ENCODE results near the gene THEM5.

Gene THEM5

DNA sequence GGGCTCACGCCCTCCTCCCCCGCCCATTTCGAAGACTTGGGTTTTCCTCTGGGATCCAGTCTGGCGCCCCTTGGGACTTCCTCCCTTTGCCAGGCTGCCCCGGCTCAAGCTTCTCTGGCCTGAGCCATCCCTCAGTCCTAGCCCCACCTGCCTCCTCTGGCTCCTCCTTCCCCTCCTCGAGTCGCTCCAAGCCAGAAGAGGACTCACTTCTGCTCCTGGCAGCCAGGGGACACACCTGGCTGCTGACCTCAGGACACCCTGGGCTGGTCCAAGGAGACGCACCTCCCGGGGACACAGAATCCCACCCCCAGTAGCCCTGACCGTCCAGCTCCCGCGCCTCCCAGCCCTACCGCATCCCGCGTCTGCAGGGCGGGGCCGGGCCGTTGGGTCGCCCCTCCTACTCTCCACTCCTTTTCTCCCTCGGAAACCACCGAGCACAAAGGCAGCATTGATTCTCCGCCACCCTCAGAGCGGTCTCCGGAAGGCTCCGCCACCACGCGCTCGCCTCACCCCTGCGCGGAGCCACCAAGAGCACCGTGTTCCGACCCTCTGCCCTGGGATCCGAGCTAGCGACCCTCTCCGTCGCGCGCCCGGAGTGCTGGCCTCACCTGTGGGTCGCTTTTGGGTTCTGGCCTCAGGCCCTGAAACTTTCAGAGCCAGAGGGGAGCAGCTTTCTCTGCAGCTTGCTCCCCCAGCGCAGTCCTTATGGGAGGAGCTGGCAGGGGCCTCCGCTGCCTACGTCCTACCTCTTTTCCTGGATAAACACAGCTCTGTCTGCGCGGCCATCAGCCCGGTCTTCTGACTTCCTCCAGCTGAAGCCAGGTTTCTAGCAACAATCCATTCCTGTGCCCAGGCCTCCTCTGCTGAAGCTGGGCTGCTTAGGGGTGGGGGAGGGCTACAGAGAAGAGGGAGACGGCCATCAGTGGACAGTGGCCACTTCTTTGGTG lies 13.8 kb downstream of the THEM5 start, which contains the start of gene C2CD4D:
Gene C2CD4D, minus strand, starts transcription at position 364 of the 947 bp plus-strand sequence. CDS start 831 bp downstream, outside the sequence.
- ATAC-seq (peak; percentile 62), DNase-seq (peak; percentile 76)

DNA sequence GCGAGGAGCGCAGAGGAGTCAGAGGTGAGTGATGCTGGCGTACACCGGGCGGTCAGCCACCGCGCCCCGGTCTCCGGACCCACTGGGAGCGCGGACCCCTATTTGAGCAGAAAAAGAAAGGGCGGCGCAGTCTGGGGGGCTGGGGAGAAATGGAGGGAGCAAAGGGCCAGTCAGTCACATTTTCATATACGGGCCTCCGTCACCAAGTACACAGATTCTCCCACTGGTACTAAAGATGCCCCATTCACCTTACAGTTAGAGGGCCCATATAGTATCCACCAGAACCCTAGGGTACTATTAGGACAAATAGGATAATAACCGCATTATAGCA lies 14.5 kb downstream of the THEM5 start:
- ATAC-seq (no peak), DNase-seq (no peak)

DNA sequence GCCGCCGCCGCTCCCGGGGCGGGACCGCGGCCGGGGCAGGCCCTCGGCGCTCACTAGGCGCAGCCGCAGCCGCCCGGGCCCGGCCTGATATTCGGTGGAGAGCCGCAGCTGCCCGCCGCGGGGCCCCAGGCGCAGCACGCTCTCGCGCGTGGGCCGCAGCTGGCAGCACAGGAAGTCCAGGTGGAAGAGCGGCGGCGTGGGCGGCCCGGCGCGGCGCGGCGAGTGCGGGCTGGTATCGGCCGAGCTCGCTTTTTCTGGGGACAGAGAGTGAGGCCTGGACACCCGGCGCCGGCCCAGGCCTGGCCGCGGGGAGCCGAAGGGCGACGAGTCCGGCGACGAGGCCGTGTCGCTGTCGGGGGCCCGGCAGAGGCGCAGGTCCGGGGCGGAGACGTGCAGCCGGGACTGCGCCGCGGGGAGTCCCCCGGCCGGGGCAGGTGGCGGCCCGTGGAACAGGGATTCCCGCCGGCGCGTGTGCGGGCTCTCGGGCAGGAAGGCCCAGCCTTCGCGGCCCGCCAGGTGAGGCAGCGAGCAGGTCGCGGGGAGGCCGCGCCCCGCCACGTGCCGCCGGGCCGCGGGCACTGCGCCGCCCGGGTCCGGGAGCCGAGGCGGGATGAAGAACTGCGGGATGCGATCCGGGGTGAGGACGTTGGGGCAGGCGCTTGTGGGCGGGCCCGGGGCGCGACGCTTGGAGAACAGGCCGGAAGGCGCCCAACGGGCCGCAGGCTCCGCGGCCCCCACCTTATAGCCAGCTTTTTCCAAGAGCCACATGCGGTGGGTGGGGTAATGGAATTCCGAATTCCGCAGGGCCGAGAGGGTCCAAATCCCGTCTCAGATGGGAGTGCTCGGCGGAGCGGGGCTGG lies 15.1 kb downstream of the THEM5 start:
- ATAC-seq = no peak
- peak; percentile 57 for DNase-seq

DNA sequence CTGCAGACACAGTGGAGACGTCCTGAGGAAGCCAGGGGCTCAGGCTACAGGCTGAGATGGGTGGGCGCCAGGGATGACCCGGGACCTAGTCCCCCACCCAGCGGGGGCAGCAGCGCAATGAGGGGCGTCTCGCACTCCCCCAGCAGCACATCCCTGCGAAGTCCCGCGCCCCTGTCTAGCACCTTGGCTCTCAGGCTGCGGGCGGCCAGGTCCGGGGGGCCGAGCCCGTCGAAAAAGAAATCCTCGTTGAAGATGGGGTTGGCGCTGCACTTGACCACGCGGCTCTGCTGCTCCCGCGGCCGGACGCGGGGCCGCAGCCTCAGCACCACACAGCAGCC lies 15.7 kb downstream of the THEM5 start:
- no peak for ATAC-seq
- no peak for DNase-seq

DNA sequence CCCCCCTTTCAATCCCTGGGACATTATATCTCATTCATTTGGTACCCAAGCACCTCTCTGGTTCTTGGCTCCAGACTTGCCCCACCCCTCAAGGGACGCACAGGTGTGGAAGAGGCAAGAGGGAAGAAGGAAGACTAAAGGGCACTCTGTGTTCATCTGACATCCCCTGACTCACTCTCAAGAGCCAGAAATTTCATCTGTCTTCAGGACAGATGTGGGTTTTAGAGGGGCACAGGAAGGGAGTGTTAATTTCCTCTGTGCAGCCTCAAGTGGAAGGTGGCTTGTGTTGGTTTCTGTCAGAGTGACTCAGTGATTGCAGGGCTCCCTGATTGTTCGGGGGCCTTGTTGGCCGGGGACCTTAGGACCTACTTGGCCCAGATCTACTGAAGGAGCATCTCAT lies 16.3 kb downstream of the THEM5 start:
- DNase-seq = peak; percentile 44
- peak; percentile 58 for ATAC-seq

- ATAC-seq = no peak
These were observed 17.9 kb downstream of the THEM5 start for GRCh38 chr1:151835596-151835995.

GRCh38 chr1:151834239-151834638 lies 19.3 kb downstream of the THEM5 start:
- ATAC-seq (peak; percentile 16), DNase-seq (no peak)

More at GRCh38 chr1:151835596-151835995, 17.9 kb downstream of the THEM5 start:
- DNase-seq = no peak

GRCh38 chr1:151833172-151833900 lies 20.2 kb downstream of the THEM5 start:
- no peak for ATAC-seq
- DNase-seq = no peak

DNA sequence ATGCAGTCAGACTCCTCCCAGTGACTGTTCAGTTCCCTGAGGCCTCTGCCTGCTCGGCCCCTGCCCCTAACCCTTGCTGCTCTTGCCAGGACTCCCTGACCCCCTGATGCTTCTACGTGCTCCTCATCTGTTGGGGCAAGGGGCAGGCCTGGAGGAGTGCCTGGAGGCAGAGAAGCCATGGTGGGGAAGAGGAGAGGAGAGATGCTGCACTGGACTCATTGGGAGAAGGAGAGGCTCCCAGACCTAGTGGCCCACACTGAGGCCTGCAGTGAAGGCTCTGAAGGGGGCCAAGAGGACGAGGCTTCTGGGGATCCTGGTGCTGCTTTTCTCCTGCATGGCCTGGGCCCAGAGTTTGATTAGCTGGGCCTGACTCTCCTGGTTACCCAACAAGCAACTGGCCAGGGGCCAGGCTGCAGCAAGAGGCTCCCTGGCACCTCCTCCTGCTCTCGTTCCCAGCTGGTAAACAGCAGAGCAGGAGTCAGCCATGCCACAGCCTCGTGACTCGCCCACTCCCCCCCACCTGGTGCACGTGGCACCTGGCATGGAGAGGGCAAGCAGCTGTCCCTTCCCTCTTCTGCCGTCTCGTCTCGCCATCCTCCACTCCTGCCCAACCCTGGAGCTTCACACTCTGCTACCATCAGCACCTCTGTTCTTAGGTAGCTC lies 21.1 kb downstream of the THEM5 start:
- ATAC-seq (no peak), DNase-seq (no peak)

- DNase-seq (no peak), ATAC-seq (no peak)
These were observed 21.9 kb downstream of the THEM5 start, which contains the start of gene RORC for GRCh38 chr1:151831605-151832004. Gene RORC, minus strand, starts transcription at chr1:151831802. Its CDS starts 38 bp downstream, at chr1:151831764.

DNA sequence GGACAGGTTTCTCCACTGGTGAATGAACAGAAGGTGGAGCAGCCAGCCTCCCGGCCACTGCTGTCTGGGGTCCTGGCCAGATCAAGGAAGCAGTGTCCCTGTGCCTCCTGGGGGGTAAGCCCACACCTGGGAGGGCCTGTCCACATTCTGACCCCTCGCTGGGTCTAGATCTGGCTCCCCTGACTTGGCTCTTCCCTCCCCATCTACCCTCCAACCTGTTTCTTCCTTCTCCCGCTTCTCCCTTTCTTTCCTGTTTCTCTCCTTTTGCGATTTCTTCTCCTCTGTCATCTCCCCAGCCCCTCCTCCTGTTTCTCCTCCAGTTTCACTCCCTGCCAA lies 22.3 kb downstream of the THEM5 start:
- ATAC-seq (no peak), DNase-seq (no peak)

DNA sequence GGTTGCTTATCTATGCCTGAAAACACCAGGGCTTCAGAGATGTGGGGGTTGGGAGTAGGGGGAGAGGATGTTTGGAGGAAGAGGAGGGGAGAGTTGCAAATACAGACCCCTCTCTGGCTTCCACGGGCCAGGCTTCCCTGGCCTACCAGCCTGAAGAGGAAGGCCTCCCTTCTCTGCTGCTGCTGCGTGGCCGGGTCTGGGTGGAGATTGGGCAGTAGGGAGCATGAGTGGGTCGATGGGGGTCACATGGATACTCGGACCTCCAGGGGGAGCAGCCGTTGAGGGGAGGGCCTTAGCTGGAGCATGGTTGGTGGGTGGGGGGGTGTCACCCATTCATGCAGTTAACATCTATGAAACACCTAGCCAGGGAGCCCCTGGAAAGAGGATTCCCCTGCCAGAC lies 23.5 kb downstream of the THEM5 start:
- ATAC-seq (no peak), DNase-seq (no peak)

DNA sequence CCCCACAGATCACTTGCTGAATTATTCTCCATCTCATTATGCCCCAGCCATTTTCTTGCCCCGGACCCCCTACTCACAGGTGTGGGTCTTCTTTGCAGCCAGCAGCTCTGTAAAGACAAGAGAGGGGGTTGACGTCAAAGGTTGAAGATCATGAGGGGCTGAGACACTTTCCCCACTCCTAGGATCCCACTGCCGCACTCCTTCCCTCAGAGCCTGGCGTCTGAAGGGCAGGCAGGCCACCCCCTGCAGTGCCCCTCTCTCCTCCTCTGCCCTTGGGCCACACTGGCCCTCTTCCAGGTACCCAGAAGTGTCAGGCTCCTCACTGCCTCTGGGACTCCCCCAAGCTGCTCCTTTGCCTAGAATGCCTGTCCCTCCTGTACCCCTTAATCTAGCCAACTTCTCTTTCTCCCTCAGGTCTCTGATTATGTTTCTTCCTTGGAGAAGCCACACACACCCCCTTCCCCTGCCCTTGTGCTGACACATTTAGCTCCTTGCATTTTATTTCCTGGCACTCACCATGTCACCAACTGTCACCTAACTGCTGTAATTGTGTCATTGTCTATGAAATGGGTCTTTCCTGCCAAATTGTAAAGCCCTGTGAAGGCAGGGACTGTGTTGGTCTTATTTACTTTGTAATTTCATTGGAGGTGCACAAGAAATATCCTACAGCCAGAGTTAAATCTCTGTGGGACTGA lies 24.0 kb downstream of the THEM5 start:
- no peak for DNase-seq
- ATAC-seq = no peak

GRCh38 chr1:151828921-151829320 lies 24.6 kb downstream of the THEM5 start:
- ATAC-seq (no peak), DNase-seq (no peak)

DNA sequence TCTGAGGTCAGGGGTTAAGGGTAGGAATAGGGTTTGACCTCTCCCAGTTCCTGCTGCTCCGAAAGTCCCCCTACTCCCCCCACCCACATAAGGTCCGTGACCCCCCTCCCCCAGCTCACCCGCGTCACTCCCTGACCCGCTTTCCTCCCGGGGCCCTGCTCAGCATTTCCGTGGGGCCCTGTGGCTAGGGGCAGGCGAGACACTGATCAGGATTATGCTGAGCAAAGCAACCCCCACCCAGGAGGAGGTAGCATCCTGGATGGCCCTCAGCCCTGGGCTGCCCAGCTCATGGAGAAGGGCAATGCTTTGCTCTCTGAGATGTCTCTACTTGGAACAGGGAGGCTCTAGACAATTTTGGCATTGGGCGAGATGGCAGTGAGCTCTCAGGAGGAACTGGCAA lies 25.7 kb downstream of the THEM5 start:
- DNase-seq (no peak), ATAC-seq (no peak)

GRCh38 chr1:151825751-151826660 lies 27.5 kb downstream of the THEM5 start:
- DNase-seq = peak; percentile 65

DNA sequence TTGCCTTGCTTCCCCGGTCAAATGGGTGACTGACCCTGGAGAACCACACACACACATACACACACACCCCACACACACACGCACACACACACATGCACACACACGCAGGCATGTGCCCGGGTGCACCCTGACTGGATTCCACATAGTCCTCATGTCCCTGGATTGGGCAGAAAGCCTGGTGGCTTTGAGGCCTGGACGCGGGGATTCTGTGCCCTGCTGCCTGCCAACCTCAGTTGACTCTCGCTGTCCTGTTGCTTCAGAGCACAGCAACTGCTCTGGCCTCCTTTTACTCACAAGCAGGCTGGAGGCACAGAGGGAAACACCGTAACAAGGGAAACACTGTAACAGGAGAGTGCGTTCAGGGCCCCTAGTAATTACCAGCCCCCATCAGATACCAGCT lies 28.3 kb downstream of the THEM5 start:
- ATAC-seq = no peak
- no peak for DNase-seq

More at GRCh38 chr1:151825751-151826660, 27.5 kb downstream of the THEM5 start:
- peak; percentile 37 for ATAC-seq

DNA sequence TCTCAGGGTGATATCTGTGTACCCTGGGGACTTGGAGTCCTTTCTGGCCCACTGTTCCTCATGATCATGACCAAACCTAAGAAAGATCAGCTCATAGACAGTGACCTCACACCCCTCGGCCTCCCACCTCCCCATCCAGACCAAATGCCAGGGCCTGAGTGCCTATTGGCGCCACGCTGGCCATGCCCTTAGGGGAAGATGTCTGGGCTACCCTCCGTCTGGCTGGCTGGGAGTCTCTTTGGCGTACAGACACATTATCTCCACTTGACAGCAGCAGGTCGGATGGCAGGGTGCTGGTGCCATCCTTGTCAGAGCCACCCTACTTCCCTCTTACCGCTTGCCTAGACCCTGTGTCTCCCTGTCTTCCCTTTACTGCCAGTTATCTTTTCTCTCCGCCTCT lies 30.3 kb downstream of the THEM5 start:
- no peak for ATAC-seq
- no peak for DNase-seq

DNA sequence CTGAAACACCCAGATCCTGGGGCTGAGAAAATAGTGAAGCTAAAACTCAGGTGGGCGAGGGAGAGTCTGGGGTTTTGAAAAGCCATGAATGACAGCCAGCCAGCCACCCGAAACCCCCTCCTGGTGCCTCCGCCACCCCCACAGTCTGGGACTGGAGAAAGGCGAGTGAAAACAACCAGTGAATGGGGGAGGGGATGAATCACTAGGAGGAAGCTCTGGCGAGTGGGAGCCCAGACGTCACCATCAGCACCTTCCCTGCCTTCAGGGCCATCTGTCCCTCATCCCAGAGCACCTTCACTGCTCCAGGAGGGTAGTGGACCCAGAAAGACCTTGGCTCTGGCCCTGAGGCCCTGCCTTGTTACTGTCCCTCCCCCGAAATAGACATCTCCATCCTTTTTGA lies 31.1 kb downstream of the THEM5 start:
- ATAC-seq (peak; percentile 52), DNase-seq (peak; percentile 67)

- ATAC-seq = no peak
- no peak for DNase-seq
These were observed 32.6 kb downstream of the THEM5 start for GRCh38 chr1:151820940-151821339.

Data from stimulated activated naive CD8-positive, alpha-beta T cell treated with anti-CD3 and anti-CD28 coated beads, Interleukin-15, Interleukin-2, amounts not matched to agents 100 U/mL and 50 U/mL, for 24 hours (primary cell).